HG02852 (cell line): ENCODE measurements around the gene CPE.
A peak's percentile ranks its signal among the peaks of the same experiment; 100 is the strongest.

ENCODE experiments used
- ATAC-seq: cut with Tn5 transposase; IDR thresholded peaks from one replicate; pipeline ENCODE4 v1.9.1; 2021; ENCODE audit warnings: mild to moderate bottlenecking, moderate library complexity; ENCODE audit not compliant: unreplicated experiment

CPE gene

DNA sequence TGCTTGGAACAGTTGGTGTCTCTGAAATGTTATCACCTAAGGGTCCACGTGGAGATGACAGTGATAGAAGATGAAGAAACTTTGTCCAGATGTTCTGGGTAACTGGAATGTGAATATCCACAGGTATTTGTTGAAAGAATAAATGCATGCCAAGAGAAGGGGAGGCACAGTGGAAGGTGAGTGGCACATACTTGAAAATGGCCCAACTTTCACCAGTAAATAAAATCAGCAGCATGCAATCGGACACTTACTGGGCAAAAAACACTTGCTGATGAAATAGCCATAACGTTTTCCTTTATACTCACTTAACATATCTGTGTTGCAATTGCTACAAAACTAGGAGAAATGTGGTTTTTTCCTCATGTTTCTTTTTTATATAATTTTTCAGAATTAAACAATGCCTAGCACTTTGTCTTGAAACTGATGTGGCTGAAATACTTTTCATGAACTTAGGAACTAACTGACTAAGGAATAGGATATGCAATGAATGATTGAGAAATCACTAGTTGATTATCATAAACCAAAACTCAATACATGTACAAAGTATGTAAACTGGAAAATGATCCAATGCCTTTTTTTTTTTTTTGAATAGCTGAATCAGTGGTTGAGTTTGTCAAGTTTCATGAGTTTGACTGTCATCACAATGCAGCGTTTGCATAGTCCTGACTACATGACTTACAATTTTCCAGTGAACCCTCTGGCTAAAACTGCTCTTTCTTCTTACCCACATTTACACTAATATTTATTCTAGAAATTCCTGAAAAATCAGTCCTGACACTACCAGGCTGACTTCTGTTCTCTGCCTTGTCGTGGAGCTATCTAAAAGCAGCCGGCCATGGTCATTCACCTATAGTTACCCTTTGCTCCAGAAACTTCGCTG lies 127.4 kb downstream of the CPE start:
- ATAC-seq = no peak

DNA sequence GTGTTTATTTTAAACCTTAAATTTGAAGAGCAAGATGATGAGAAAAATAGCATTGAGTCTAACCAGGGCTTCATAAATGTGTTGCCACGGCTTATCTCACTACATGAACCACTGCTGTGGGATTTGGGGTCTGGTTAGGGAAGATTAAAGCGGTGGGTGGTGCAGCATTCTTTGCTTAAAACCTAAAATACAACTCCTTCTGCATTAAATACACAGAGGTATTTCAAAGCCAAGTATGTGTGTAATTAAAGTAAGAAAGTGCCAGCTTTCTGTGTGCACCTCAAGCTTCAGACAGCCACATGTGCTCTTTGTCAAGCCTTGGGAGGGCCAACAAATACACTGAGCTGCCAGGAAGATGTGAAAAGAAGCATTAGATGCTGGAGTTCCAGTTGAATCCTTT lies 128.0 kb downstream of the CPE start:
- no peak for ATAC-seq

- no peak for ATAC-seq
Measured at GRCh38 chr4:165507381-165507780, 128.6 kb downstream of the CPE start.

- no peak for ATAC-seq
Measured at GRCh38 chr4:165508372-165509120, 129.7 kb downstream of the CPE start.

GRCh38 chr4:165512424-165512823 lies 133.6 kb downstream of the CPE start:
- ATAC-seq = no peak

GRCh38 chr4:165514739-165515138 lies 135.9 kb downstream of the CPE start:
- ATAC-seq = no peak

- ATAC-seq = no peak
Measured at GRCh38 chr4:165515201-165515600, 136.4 kb downstream of the CPE start.

GRCh38 chr4:165516281-165516833 lies 137.5 kb downstream of the CPE start:
- no peak for ATAC-seq

DNA sequence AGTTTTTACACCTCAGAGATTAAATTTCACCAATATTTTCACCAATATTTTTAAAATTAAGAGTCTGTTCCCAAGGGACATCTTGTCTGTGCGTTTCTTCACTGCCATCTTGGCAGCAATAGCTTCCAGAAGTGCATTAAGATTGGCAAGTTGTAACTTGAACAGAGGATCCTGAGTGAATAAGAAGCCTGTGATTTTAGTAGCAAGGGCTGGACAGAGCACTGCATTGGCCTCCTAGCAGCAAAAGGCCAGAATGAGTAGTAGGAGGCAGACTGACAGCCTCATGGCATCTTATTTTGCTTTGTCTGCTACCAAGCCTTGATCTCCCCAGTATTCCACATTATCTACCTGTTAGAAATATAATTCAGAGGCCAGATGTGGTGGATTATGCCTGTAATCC lies 138.4 kb downstream of the CPE start:
- no peak for ATAC-seq

DNA sequence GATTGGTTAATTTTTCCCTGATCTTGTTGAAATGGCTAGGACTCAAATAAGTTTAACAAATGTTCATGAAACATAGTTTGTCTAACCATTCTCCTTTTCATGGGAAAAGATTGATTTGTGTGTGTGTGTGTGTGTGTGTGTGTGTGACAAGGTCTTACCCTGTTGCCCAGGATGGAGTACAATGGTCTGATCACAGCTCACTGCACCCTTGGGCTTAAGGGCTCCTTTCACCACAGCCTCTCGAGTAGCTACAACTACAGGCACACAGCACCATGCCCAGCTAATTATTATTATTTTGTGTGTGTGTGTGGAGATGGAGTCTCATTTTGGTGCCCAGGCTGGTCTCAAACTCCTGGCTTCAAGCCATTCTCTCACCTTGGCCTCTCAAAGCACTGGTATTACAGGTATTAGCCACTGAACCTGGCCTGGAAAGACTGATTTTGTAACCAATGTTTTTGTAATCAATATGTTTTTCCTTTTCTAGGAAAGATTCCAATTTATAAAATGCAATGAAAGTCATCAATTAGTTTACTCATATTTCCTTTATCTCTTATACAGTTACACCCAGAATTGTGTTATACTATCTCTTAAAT lies 139.3 kb downstream of the CPE start:
- ATAC-seq = no peak

DNA sequence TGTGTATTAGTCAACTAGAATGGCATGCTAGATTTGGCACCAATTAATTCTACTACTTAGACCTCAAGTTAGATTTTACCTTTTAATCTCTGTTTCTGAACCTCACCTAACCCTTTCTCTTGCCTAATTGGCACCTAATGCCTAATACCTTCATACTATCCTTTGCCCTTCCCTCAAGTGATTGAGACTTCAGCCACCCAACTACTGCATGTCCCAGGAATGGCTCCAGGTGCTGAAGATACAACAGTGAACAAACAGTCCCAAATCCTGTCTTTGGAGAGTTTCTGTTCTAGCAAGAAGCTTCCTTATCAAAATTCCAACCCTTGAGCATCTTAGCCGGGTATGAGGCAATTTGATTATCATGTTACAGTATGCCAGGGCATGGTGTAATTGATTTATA lies 139.9 kb downstream of the CPE start:
- ATAC-seq = no peak

- no peak for ATAC-seq
Measured at GRCh38 chr4:165519591-165519990, 140.8 kb downstream of the CPE start.

DNA sequence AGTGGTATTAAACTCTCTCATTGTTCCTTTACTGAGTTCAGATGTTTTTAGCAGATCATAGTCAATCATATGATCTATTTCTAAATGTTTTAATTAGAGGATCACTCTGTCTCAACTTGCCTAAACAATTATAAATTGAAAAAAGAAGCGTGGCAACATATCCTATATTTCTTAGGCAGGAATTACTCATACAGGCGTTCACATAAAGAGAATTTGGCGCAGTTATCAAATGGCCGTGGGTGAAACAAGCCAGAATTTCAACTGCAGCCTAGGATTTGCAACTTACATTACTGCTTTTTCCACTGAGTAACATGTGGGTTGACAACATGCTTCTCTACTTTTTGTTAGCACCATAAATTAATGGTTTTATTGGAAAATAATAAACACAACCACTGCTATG lies 141.3 kb downstream of the CPE start:
- no peak for ATAC-seq

GRCh38 chr4:165522050-165522449 lies 143.2 kb downstream of the CPE start:
- ATAC-seq = no peak

DNA sequence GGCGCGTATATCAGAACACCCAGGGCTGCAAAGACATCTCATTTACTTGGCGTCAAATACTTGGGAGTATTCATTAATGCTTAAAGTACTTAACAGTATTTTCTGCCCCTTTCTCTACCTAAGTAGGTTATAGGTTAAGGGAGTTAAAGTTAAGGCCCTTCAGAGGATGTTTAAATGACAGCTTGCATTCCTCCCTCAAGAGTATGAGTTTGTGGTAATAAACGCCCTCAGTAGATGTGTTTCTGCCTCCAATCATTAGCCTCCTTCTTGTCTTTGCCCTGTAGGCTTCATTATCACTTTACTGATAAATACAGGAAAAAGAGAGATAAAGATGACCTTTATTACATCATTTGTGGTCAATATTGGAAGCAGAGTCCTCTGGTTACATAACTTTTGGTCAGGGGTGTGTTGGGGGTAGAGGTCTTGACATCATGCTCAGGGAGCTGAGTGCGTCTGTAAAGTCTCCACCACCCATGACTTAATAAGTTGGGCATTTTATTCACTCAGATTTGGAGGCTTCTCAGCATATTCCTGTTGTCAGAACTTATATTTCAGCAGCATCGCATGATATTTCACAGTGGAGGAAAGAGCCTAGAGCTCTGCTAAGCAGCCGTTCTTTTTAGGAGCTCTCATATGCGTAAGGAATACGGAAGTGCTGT lies 145.9 kb downstream of the CPE start:
- no peak for ATAC-seq

DNA sequence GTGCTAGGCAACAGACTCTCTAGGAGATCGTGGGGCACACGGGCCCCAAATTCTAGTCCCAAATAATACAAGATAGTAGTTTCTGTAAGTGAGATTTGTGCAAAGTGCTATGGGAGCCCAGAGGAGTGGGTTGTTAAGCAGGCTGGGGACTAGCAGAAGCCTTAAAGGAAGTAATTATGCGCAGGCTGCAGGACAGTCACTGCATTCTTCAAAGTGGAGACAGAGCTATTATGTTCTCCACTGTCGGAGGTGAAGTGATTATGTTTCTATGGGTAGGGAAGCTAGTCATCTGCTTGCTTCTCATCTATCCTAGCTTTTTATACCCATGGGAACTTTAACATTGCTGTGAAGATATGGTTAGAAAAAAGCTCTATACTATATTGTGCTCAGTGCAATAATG lies 154.2 kb downstream of the CPE start:
- no peak for ATAC-seq

DNA sequence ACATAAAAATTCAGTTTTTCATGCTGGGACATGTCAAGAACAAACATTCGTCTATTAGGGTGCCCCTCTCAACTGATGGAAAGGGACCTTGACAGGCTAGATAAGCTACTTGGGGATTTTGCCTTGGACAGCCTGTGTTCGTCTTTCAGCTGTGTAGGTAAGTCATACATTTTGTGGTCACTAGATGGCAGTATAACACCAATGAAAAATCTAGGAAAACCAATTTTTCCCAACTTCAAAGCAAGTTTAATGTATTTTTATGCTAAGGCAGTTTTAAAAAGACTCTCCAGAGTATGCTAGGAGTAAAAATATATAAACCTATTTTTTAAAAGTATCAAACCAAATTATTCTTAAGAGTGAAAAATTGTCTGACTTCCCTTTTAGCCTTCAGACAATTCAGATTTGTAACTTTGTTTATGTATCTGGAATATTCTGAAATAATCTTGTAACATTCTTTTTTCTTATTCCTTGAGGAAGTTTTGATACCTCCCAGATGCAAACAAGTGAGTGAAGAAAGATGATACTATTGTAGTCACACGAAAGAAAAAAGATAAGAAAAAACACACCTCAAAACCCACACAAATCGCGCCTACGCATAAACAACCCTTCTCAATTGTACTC lies 158.3 kb downstream of the CPE start:
- ATAC-seq = peak; percentile 61

- ATAC-seq = no peak
Measured at GRCh38 chr4:165539801-165540200, 161.0 kb downstream of the CPE start.

- no peak for ATAC-seq
Measured at GRCh38 chr4:165540206-165540830, 161.5 kb downstream of the CPE start.

DNA sequence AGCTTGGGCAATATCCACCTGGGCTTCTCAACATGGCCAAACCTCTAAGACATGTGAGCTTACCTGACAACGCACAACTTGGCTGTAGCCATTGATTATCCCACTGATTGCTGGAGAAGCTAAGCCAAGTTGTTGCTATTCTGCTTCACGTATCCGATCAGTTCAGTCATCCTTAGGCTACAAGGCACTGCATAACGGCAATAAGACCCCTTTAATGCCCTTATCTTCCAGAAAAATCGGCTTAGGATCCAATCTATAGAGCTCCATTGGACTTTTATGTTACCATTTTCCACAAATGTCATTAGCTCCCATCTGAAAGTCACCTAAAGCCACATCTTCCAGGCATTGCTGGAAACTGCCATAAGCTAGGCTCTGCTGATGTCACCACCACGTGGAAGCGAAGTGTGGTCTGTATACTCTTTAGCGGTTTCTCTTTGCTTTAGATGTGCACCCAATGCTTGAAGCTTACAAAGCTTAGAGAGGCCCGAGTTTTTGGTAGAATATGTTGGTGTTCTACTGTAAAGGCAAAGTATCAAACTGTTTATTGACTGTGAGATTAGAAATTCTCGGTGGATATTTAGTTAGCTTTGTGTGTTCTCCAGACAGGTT lies 163.1 kb downstream of the CPE start:
- ATAC-seq = no peak
